WTC11 (cell line): ENCODE results near the gene CDH19. TPM values are rescaled to one million over a fixed set of nuclear protein-coding genes. Genes with fewer than 3 reads are reported as not detected.

Source experiments
- ATAC-seq: fragments of 200-7000 bp; cut with Tn5 transposase; 2 replicates; pipeline ENCODE4 v1.10.0; 2021; ENCODE audit warnings: mild to moderate bottlenecking, moderate library complexity
- CTCF ChIA-PET: fragments of 300-600 bp; sonication (Branson Sonifier 250); formaldehyde crosslinking; loops from one replicate; lab custom pipeline; 2021; ENCODE audit warnings: antibody characterized with exemption; lab: Charles Lee
- POLR2A ChIA-PET: fragments of 350-600 bp; sonication (Branson Sonifier 250); formaldehyde crosslinking; loops from one replicate; lab custom pipeline; 2021; ENCODE audit warnings: antibody characterized with exemption; lab: Charles Lee
- DNase-seq: peaks from one replicate; pipeline ENCODE4 v3.0.0; 2021; ENCODE audit warnings: low spot score
- H3K27ac Mint-ChIP-seq: 2 replicates; pipeline ENCODE4 v1.8.0; 2021; ENCODE audit warnings: mixed read lengths
- H3K27me3 Mint-ChIP-seq: 2 replicates; pipeline ENCODE4 v1.8.0; 2021; ENCODE audit warnings: low read depth, mild to moderate bottlenecking, moderate library complexity, mixed read lengths
- H3K36me3 Mint-ChIP-seq: 2 replicates; pipeline ENCODE4 v1.8.0; 2021; ENCODE audit warnings: mixed read lengths
- H3K4me1 Mint-ChIP-seq: 2 replicates; pipeline ENCODE4 v1.8.0; 2022; ENCODE audit warnings: mixed read lengths
- H3K4me3 Mint-ChIP-seq: 2 replicates; pipeline ENCODE4 v1.8.0; 2021; ENCODE audit warnings: mild to moderate bottlenecking, moderate library complexity, mixed read lengths
- H3K9me3 Mint-ChIP-seq: 2 replicates; pipeline ENCODE4 v1.8.0; 2021; ENCODE audit warnings: mixed read lengths
- CREM ChIP-seq: sonication (generic); formaldehyde crosslinking; IDR thresholded peaks from 2 replicates; pipeline ENCODE4 v1.8.1; 2022; ENCODE audit warnings: mild to moderate bottlenecking, missing genetic modification reagents, moderate library complexity
- SMAD4 ChIP-seq: sonication (generic); formaldehyde crosslinking; IDR thresholded peaks from 2 replicates; pipeline ENCODE4 v1.8.0; 2022; ENCODE audit warnings: mild to moderate bottlenecking, missing genetic modification reagents
- TEAD1 ChIP-seq: sonication (generic); formaldehyde crosslinking; IDR thresholded peaks from 2 replicates; pipeline ENCODE4 v1.8.0; 2022; ENCODE audit warnings: mild to moderate bottlenecking, missing genetic modification reagents
- TEAD4 ChIP-seq: sonication (generic); formaldehyde crosslinking; IDR thresholded peaks from 2 replicates; pipeline ENCODE4 v1.8.0; 2022; ENCODE audit warnings: mild to moderate bottlenecking, missing genetic modification reagents
- ZNF121 ChIP-seq: sonication (generic); formaldehyde crosslinking; IDR thresholded peaks from 2 replicates; pipeline ENCODE4 v1.8.0; 2023; ENCODE audit warnings: missing genetic modification reagents
- ZNF219 ChIP-seq: sonication (generic); formaldehyde crosslinking; IDR thresholded peaks from 2 replicates; pipeline ENCODE4 v1.8.0; 2023; ENCODE audit warnings: missing genetic modification reagents, mild to moderate bottlenecking, borderline replicate concordance
- ZNF317 ChIP-seq: sonication (generic); formaldehyde crosslinking; IDR thresholded peaks from 2 replicates; pipeline ENCODE4 v1.8.1; 2023; ENCODE audit warnings: low read depth, mild to moderate bottlenecking, moderate library complexity, missing genetic modification reagents, borderline replicate concordance
- total RNA-seq: library from RNA; stranded (reverse); gene quantifications from 3 replicates; pipeline ENCODE4 v1.2.3, GENCODE V29; 2021
- TF ChIP-seq, protein P1 (sequence below): fragments of 250-450 bp; sonication (Bioruptor Pico); IDR thresholded peaks from 2 replicates; pipeline ENCODE4 v1.9.0; 2021; ENCODE audit warnings: mild to moderate bottlenecking
- TF ChIP-seq, protein P2 (sequence below): sonication (generic); formaldehyde crosslinking; IDR thresholded peaks from 2 replicates; pipeline ENCODE4 v1.8.1; 2022; ENCODE audit warnings: low read depth, mild to moderate bottlenecking, moderate library complexity, missing genetic modification reagents, borderline replicate concordance
- TF ChIP-seq, protein P3 (sequence below): fragments of 250-450 bp; sonication (Bioruptor Pico); conservative IDR thresholded peaks from 2 replicates; pipeline ENCODE4 v1.9.0; 2021; ENCODE audit warnings: mild to moderate bottlenecking
- TF ChIP-seq, protein P4 (sequence below): sonication (generic); formaldehyde crosslinking; IDR thresholded peaks from 2 replicates; pipeline ENCODE4 v1.8.0; 2022; ENCODE audit warnings: mild to moderate bottlenecking, missing genetic modification reagents
- TF ChIP-seq, protein P5 (sequence below): sonication (generic); formaldehyde crosslinking; IDR thresholded peaks from 2 replicates; pipeline ENCODE4 v1.8.0; 2022; ENCODE audit warnings: missing genetic modification reagents
- TF ChIP-seq, protein P6 (sequence below): sonication (generic); formaldehyde crosslinking; IDR thresholded peaks from 2 replicates; pipeline ENCODE4 v1.8.0; 2022; ENCODE audit warnings: mild to moderate bottlenecking, missing genetic modification reagents
- TF ChIP-seq, protein P7 (sequence below): fragments of 250-450 bp; sonication (Bioruptor Pico); IDR thresholded peaks from 2 replicates; pipeline ENCODE4 v1.9.0; 2021; ENCODE audit warnings: mild to moderate bottlenecking, borderline replicate concordance
- TF ChIP-seq, protein P8 (sequence below): sonication (generic); formaldehyde crosslinking; IDR thresholded peaks from 2 replicates; pipeline ENCODE4 v1.8.1; 2022; ENCODE audit warnings: low read depth, missing genetic modification reagents, borderline replicate concordance
- TF ChIP-seq, protein P9 (sequence below): sonication (generic); formaldehyde crosslinking; IDR thresholded peaks from 2 replicates; pipeline ENCODE4 v1.8.0; 2022; ENCODE audit warnings: mild to moderate bottlenecking, missing genetic modification reagents

Gene CDH19
- total RNA-seq, 1 experiment from 2014 or later = not detected

DNA sequence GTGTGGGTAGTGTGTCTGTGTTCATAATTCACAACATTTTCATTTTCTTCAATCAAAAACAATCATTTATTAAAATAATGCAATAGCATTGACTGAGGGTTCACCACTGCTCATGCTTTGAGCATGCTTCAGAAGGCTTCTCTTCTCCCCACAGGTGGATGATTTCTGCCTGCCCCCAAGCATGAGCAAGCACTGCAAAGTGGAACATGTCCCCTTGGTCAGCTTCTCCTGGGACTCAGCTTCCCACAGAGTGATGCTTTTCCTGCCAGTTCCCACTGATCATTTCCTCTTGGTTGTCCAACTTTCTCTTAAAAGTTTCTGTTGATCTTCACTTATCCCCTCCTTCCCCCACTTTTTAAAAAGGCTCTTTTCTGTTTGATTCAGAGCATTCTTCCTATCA, 31.5 kb upstream of the CDH19 start:
- Mint-ChIP-seq H3K27ac (no peak overlapping the region), H3K9me3 (peaks cover 12% of the 10 kb centered on the region), H3K36me3 (peaks cover 3% of the 10 kb centered on the region; the same call in 1 of the 2 replicates), H3K4me1 (peaks cover 5% of the 10 kb centered on the region; the same call in 1 of the 2 replicates), H3K27me3 (no peaks in the 10 kb centered on the region), H3K4me3 (no peak overlapping the region)
- TF ChIP-seq TEAD4 (CRISPR knock-in tag) (no peak), SMAD4 (CRISPR knock-in tag) (no peak)
- TF ChIP-seq, protein P1, sequence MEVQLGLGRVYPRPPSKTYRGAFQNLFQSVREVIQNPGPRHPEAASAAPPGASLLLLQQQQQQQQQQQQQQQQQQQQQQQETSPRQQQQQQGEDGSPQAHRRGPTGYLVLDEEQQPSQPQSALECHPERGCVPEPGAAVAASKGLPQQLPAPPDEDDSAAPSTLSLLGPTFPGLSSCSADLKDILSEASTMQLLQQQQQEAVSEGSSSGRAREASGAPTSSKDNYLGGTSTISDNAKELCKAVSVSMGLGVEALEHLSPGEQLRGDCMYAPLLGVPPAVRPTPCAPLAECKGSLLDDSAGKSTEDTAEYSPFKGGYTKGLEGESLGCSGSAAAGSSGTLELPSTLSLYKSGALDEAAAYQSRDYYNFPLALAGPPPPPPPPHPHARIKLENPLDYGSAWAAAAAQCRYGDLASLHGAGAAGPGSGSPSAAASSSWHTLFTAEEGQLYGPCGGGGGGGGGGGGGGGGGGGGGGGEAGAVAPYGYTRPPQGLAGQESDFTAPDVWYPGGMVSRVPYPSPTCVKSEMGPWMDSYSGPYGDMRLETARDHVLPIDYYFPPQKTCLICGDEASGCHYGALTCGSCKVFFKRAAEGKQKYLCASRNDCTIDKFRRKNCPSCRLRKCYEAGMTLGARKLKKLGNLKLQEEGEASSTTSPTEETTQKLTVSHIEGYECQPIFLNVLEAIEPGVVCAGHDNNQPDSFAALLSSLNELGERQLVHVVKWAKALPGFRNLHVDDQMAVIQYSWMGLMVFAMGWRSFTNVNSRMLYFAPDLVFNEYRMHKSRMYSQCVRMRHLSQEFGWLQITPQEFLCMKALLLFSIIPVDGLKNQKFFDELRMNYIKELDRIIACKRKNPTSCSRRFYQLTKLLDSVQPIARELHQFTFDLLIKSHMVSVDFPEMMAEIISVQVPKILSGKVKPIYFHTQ (CRISPR knock-in tag) = no peak
- TF ChIP-seq, protein P2, sequence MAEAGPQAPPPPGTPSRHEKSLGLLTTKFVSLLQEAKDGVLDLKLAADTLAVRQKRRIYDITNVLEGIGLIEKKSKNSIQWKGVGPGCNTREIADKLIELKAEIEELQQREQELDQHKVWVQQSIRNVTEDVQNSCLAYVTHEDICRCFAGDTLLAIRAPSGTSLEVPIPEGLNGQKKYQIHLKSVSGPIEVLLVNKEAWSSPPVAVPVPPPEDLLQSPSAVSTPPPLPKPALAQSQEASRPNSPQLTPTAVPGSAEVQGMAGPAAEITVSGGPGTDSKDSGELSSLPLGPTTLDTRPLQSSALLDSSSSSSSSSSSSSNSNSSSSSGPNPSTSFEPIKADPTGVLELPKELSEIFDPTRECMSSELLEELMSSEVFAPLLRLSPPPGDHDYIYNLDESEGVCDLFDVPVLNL = no peak
- TF ChIP-seq, protein P3, sequence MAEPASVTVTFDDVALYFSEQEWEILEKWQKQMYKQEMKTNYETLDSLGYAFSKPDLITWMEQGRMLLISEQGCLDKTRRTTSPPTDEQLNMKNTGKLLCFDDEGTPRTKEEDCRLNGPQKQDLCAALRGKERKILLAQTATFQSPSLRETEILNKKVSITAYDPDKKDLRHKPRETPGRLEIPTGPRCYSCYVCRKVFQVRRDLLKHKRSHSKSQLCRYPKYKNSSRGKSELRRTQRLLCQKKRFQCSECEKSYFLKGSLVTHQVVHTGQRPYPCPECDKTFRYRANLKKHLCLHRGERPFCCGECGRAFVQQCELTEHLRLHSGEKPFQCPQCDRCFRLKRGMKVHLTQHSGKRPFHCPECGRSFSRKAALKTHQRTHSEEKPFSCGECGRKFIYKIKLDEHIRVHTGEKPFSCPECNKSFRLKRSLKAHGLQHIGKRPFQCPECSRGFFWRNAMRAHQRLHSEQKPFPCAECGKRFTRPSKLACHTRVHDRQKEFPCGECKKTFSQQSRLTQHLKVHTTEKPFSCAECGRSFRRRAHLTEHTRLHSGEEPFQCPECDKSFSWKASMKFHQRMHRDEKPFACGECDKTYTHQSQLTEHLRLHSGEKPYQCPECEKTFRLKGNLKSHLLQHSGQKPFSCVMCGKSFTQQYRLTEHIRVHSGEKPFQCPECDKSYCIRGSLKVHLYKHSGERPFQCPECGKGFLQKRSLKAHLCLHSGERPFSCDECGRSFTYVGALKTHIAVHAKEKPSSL (CRISPR knock-in tag) = no peak
- ATAC-seq (no peak), DNase-seq (no peak)
- ChIA-PET POLR2A (no interaction called here), CTCF (no interaction called here)

DNA sequence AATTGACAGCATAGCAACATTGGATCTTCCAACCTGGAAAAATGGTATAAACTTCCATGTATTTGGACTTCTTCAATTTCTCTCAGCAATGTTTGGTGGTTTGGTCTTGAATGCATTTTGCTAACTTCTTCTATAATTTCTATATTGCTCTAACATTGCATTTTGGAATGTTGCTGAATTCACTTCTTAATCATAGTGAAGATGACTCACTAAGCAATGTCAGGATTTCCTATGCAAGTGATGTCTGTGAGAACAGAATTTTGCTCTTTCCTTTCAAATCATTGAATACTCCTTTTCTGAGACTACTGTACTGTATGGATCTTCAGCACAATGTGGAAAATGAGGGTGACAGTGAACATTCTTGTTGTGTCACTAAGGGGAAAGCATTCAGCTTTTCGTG, 28.9 kb upstream of the CDH19 start:
- Mint-ChIP-seq H3K4me3 (no peak overlapping the region), H3K27me3 (no peaks in the 10 kb centered on the region), H3K9me3 (peaks cover 7% of the 10 kb centered on the region; the same call in 1 of the 2 replicates), H3K36me3 (no peaks in the 10 kb centered on the region), H3K27ac (no peak overlapping the region), H3K4me1 (peaks cover 5% of the 10 kb centered on the region; the same call in 1 of the 2 replicates)
- DNase-seq (no peak), ATAC-seq (no peak)
- POLR2A ChIA-PET = no interaction called here
- CTCF ChIA-PET = no interaction called here
- TF ChIP-seq CREM (CRISPR knock-in tag) (no peak), TEAD1 (CRISPR knock-in tag) (no peak), ZNF219 (CRISPR knock-in tag) (no peak), ZNF121 (CRISPR knock-in tag) (no peak), ZNF317 (CRISPR knock-in tag) (no peak)
- TF ChIP-seq, protein P4, sequence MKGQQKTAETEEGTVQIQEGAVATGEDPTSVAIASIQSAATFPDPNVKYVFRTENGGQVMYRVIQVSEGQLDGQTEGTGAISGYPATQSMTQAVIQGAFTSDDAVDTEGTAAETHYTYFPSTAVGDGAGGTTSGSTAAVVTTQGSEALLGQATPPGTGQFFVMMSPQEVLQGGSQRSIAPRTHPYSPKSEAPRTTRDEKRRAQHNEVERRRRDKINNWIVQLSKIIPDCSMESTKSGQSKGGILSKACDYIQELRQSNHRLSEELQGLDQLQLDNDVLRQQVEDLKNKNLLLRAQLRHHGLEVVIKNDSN (CRISPR knock-in tag) = no peak
- TF ChIP-seq, protein P5, sequence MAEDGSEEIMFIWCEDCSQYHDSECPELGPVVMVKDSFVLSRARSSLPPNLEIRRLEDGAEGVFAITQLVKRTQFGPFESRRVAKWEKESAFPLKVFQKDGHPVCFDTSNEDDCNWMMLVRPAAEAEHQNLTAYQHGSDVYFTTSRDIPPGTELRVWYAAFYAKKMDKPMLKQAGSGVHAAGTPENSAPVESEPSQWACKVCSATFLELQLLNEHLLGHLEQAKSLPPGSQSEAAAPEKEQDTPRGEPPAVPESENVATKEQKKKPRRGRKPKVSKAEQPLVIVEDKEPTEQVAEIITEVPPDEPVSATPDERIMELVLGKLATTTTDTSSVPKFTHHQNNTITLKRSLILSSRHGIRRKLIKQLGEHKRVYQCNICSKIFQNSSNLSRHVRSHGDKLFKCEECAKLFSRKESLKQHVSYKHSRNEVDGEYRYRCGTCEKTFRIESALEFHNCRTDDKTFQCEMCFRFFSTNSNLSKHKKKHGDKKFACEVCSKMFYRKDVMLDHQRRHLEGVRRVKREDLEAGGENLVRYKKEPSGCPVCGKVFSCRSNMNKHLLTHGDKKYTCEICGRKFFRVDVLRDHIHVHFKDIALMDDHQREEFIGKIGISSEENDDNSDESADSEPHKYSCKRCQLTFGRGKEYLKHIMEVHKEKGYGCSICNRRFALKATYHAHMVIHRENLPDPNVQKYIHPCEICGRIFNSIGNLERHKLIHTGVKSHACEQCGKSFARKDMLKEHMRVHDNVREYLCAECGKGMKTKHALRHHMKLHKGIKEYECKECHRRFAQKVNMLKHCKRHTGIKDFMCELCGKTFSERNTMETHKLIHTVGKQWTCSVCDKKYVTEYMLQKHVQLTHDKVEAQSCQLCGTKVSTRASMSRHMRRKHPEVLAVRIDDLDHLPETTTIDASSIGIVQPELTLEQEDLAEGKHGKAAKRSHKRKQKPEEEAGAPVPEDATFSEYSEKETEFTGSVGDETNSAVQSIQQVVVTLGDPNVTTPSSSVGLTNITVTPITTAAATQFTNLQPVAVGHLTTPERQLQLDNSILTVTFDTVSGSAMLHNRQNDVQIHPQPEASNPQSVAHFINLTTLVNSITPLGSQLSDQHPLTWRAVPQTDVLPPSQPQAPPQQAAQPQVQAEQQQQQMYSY (CRISPR knock-in tag) = no peak
- TF ChIP-seq, protein P6, sequence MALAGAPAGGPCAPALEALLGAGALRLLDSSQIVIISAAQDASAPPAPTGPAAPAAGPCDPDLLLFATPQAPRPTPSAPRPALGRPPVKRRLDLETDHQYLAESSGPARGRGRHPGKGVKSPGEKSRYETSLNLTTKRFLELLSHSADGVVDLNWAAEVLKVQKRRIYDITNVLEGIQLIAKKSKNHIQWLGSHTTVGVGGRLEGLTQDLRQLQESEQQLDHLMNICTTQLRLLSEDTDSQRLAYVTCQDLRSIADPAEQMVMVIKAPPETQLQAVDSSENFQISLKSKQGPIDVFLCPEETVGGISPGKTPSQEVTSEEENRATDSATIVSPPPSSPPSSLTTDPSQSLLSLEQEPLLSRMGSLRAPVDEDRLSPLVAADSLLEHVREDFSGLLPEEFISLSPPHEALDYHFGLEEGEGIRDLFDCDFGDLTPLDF (CRISPR knock-in tag) = no peak
- TF ChIP-seq, protein P7, sequence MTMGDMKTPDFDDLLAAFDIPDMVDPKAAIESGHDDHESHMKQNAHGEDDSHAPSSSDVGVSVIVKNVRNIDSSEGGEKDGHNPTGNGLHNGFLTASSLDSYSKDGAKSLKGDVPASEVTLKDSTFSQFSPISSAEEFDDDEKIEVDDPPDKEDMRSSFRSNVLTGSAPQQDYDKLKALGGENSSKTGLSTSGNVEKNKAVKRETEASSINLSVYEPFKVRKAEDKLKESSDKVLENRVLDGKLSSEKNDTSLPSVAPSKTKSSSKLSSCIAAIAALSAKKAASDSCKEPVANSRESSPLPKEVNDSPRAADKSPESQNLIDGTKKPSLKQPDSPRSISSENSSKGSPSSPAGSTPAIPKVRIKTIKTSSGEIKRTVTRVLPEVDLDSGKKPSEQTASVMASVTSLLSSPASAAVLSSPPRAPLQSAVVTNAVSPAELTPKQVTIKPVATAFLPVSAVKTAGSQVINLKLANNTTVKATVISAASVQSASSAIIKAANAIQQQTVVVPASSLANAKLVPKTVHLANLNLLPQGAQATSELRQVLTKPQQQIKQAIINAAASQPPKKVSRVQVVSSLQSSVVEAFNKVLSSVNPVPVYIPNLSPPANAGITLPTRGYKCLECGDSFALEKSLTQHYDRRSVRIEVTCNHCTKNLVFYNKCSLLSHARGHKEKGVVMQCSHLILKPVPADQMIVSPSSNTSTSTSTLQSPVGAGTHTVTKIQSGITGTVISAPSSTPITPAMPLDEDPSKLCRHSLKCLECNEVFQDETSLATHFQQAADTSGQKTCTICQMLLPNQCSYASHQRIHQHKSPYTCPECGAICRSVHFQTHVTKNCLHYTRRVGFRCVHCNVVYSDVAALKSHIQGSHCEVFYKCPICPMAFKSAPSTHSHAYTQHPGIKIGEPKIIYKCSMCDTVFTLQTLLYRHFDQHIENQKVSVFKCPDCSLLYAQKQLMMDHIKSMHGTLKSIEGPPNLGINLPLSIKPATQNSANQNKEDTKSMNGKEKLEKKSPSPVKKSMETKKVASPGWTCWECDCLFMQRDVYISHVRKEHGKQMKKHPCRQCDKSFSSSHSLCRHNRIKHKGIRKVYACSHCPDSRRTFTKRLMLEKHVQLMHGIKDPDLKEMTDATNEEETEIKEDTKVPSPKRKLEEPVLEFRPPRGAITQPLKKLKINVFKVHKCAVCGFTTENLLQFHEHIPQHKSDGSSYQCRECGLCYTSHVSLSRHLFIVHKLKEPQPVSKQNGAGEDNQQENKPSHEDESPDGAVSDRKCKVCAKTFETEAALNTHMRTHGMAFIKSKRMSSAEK (CRISPR knock-in tag) = no peak
- TF ChIP-seq, protein P8, sequence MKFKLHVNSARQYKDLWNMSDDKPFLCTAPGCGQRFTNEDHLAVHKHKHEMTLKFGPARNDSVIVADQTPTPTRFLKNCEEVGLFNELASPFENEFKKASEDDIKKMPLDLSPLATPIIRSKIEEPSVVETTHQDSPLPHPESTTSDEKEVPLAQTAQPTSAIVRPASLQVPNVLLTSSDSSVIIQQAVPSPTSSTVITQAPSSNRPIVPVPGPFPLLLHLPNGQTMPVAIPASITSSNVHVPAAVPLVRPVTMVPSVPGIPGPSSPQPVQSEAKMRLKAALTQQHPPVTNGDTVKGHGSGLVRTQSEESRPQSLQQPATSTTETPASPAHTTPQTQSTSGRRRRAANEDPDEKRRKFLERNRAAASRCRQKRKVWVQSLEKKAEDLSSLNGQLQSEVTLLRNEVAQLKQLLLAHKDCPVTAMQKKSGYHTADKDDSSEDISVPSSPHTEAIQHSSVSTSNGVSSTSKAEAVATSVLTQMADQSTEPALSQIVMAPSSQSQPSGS (CRISPR knock-in tag) = no peak
- TF ChIP-seq, protein P9, sequence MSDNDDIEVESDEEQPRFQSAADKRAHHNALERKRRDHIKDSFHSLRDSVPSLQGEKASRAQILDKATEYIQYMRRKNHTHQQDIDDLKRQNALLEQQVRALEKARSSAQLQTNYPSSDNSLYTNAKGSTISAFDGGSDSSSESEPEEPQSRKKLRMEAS (CRISPR knock-in tag) = no peak
